Stimulated activated CD8-positive, alpha-beta memory T cell treated with anti-CD3 and anti-CD28 coated beads, Interleukin-12 subunit alpha, Interleukin-12 subunit beta, amount 100 ng/mL, for 24 hours (primary cell): ENCODE measurements around the gene TMC4.

Experiments used
- DNase-seq: peaks from one replicate; pipeline ENCODE4 v3.0.0-alpha.2; 2020; ENCODE audit errors: extremely low read depth

TMC4 gene

GRCh38 chr19:54155694-54156093 is 17.3 kb downstream of the TMC4 start:
- no peak for DNase-seq

GRCh38 chr19:54154603-54155345 is 18.2 kb downstream of the TMC4 start:
- no peak for DNase-seq

- no peak for DNase-seq
Measured at GRCh38 chr19:54153731-54154326, 19.1 kb downstream of the TMC4 start.

GRCh38 chr19:54152878-54153524 is 20.0 kb downstream of the TMC4 start:
- DNase-seq, result no peak

- no peak for DNase-seq
Measured at GRCh38 chr19:54152267-54152666, 20.7 kb downstream of the TMC4 start.

GRCh38 chr19:54151362-54152035 is 21.5 kb downstream of the TMC4 start:
- no peak for DNase-seq

GRCh38 chr19:54149021-54149812 is 23.7 kb downstream of the TMC4 start:
- DNase-seq, result no peak

GRCh38 chr19:54148158-54148557 is 24.8 kb downstream of the TMC4 start:
- DNase-seq, result no peak

- DNase-seq, result no peak
Measured at GRCh38 chr19:54147676-54148075, 25.3 kb downstream of the TMC4 start.

- DNase-seq, result no peak
Measured at GRCh38 chr19:54145541-54146158, 27.3 kb downstream of the TMC4 start.

- DNase-seq, result no peak
Measured at GRCh38 chr19:54142166-54142780, 30.7 kb downstream of the TMC4 start.

GRCh38 chr19:54141356-54141755 is 31.6 kb downstream of the TMC4 start:
- DNase-seq, result no peak

GRCh38 chr19:54138489-54139256 is 34.3 kb downstream of the TMC4 start:
- no peak for DNase-seq

GRCh38 chr19:54137699-54138488 is 35.1 kb downstream of the TMC4 start, which contains the start of gene CNOT3:
TSS of gene CNOT3 (plus strand) at chr19:54137762. CDS start at chr19:54142979, 5,217 bp downstream.
- no peak for DNase-seq

- DNase-seq, result peak; percentile 98
Measured at GRCh38 chr19:54136864-54137698, 35.9 kb downstream of the TMC4 start.

GRCh38 chr19:54136086-54136863 is 36.7 kb downstream of the TMC4 start:
- no peak for DNase-seq

GRCh38 chr19:54133957-54134590 is 38.9 kb downstream of the TMC4 start:
- DNase-seq, result no peak
